Neuron (in vitro differentiated cells): ENCODE data around the gene SHISA9.

Source experiments
- H2AFZ ChIP-seq: one replicate; pipeline ENCODE4 v1.6.1; 2013; ENCODE audit warnings: low read depth, mild to moderate bottlenecking, inconsistent platforms, low read length, moderate library complexity
- H3K27me3 ChIP-seq: one replicate; pipeline ENCODE4 v1.6.1; 2013; ENCODE audit warnings: low read length; ENCODE audit not compliant: insufficient read depth
- H3K36me3 ChIP-seq: one replicate; pipeline ENCODE4 v1.6.1; 2013; ENCODE audit warnings: low read length; ENCODE audit not compliant: insufficient read depth
- H3K4me1 ChIP-seq: one replicate; pipeline ENCODE4 v1.6.1; 2013; ENCODE audit warnings: low read length; ENCODE audit not compliant: insufficient read depth
- H3K4me3 ChIP-seq: 2 replicates; pipeline ENCODE4 v1.5.1; 2013; ENCODE audit warnings: mild to moderate bottlenecking, low read length, moderate library complexity
- H3K9me3 ChIP-seq: one replicate; pipeline ENCODE4 v1.6.1; 2013; ENCODE audit warnings: low read length

The SHISA9 gene

GRCh38 chr16:13176711-13177110 is 275.3 kb downstream of the SHISA9 start:
- Histone ChIP-seq H3K4me3 (no peak overlapping the region), H2AFZ (no peak overlapping the region), H3K9me3 (no peaks in the 10 kb centered on the region), H3K4me1 (no peaks in the 10 kb centered on the region), H3K36me3 (no peaks in the 10 kb centered on the region), H3K27me3 (no peaks in the 10 kb centered on the region)

DNA sequence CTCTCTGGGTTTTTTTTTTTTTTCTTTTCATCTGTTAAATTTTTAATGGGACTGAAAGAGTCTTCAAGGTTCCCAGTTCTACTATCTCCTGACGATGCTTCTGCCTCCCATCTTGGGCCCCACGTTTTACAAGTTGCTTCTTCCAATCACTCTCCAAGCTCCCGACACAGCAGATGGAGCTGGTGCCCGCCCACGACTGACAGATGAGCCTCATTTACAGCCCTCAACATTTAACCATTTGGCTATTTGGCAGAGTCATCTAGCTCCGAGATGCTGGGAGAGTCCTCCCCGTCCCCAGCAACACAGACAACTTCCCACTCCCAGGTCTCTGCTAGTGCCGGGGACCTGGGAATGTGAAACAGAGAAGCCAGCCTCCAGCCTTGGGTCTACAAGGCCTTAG is 276.9 kb downstream of the SHISA9 start:
- Histone ChIP-seq H3K9me3 (no peaks in the 10 kb centered on the region), H3K4me1 (no peaks in the 10 kb centered on the region), H3K27me3 (no peaks in the 10 kb centered on the region)

DNA sequence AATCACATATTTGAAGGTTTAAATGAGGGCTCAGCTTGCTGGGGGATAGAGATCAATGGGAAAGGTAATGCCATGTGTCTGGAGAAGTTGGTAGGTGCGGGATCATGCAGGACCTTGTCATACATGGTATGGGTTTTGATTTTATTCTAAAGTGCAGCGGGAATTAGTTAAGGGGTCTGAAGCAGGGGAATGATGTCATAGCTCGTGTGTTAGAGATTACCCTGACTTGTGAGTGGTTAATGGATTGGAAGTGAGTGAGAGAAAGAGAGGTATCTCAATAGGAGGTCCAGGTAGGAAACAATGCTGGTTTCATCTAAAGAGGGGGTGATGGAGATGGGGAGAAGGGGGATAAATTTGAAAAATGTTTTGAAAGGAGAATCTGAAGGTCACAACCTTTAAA is 280.0 kb downstream of the SHISA9 start:
- no peaks in the 10 kb centered on the region for H3K4me1 ChIP-seq
- H3K4me3 ChIP-seq = no peak overlapping the region
- H3K36me3 ChIP-seq = no peaks in the 10 kb centered on the region
- no peak overlapping the region for H2AFZ ChIP-seq
- H3K27me3 ChIP-seq = no peaks in the 10 kb centered on the region
- no peaks in the 10 kb centered on the region for H3K9me3 ChIP-seq

More for the DNA sequence above, 276.9 kb downstream of the SHISA9 start:
- Histone ChIP-seq H3K36me3 (no peaks in the 10 kb centered on the region), H2AFZ (no peak overlapping the region), H3K4me3 (no peak overlapping the region)

- no peaks in the 10 kb centered on the region for H3K36me3 ChIP-seq
- no peaks in the 10 kb centered on the region for H3K9me3 ChIP-seq
- no peaks in the 10 kb centered on the region for H3K4me1 ChIP-seq
- H3K27me3 ChIP-seq = no peaks in the 10 kb centered on the region
- H2AFZ ChIP-seq = no peak overlapping the region
- no peak overlapping the region for H3K4me3 ChIP-seq
Measured at GRCh38 chr16:13186813-13187212, 285.4 kb downstream of the SHISA9 start.

- Histone ChIP-seq H3K36me3 (no peaks in the 10 kb centered on the region), H2AFZ (no peak overlapping the region), H3K9me3 (no peaks in the 10 kb centered on the region), H3K4me3 (no peak overlapping the region), H3K27me3 (no peaks in the 10 kb centered on the region), H3K4me1 (no peaks in the 10 kb centered on the region)
Measured at GRCh38 chr16:13189250-13189649, 287.9 kb downstream of the SHISA9 start.

GRCh38 chr16:13193721-13194120 is 292.3 kb downstream of the SHISA9 start:
- H3K4me1 ChIP-seq = no peaks in the 10 kb centered on the region
- no peak overlapping the region for H3K4me3 ChIP-seq
- H2AFZ ChIP-seq = no peak overlapping the region
- H3K27me3 ChIP-seq = no peaks in the 10 kb centered on the region
- H3K9me3 ChIP-seq = no peaks in the 10 kb centered on the region
- no peaks in the 10 kb centered on the region for H3K36me3 ChIP-seq

DNA sequence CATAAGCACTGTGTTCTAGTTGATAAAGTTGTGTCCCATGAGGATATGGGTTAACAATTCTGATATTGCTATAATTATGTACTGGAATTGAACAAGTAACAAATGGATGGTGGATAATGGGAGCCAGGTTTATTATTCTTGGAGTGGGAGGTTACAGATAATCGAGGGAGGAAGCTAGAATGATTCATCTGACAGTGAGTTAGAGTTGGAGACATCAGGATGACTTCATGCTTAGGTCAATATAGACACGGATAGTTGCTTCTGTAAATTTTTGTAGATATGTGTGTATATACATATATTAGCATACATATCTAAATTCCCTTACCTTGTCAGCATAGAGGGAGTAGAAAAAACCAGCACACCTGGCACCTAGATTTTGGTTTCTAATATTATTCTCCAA is 293.4 kb downstream of the SHISA9 start:
- H3K9me3 ChIP-seq = no peaks in the 10 kb centered on the region
- no peak overlapping the region for H2AFZ ChIP-seq
- H3K4me3 ChIP-seq = no peak overlapping the region
- H3K4me1 ChIP-seq = no peaks in the 10 kb centered on the region
- no peaks in the 10 kb centered on the region for H3K36me3 ChIP-seq
- no peaks in the 10 kb centered on the region for H3K27me3 ChIP-seq

DNA sequence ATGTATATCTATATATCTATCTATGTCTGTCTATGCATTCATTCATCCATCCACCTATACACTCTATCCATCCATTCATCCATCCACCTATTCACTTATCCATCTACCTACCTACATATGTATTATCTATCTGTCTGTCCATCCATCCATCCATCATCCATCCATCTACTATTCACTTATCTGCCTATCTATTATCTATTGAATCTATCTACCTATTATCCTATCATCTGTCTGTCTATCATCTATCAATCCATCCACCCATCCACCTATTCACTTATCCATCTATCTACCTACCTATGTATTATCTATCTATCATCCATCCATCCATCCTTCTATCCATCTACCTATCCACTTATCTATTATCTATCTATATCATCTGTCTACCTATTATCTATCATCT is 302.3 kb downstream of the SHISA9 start:
- H3K4me1 ChIP-seq = no peaks in the 10 kb centered on the region
- H2AFZ ChIP-seq = no peak overlapping the region
- H3K27me3 ChIP-seq = no peaks in the 10 kb centered on the region
- no peak overlapping the region for H3K4me3 ChIP-seq
- no peaks in the 10 kb centered on the region for H3K9me3 ChIP-seq
- no peaks in the 10 kb centered on the region for H3K36me3 ChIP-seq

DNA sequence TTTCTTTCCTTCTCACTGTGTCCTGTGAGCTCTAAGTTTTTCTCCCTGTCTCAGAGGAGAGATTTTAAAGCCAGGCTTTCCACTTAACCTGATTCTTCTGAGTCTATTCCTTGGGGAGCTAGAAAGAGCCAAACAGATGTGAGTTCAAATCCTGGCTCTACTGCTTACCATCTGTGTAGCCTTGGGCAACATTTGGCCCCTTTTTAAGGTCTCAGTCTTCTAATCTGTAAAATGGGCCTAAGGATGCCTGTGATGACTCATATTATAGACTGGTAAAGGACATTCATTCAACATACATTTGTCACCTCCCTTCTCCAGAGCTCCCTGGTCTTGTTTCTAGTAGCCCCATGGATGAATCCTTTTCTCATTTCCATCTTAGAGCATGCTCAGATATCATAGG is 304.0 kb downstream of the SHISA9 start:
- H2AFZ ChIP-seq = no peak overlapping the region
- no peaks in the 10 kb centered on the region for H3K4me1 ChIP-seq
- H3K4me3 ChIP-seq = no peak overlapping the region
- no peaks in the 10 kb centered on the region for H3K36me3 ChIP-seq
- H3K9me3 ChIP-seq = no peaks in the 10 kb centered on the region
- no peaks in the 10 kb centered on the region for H3K27me3 ChIP-seq

DNA sequence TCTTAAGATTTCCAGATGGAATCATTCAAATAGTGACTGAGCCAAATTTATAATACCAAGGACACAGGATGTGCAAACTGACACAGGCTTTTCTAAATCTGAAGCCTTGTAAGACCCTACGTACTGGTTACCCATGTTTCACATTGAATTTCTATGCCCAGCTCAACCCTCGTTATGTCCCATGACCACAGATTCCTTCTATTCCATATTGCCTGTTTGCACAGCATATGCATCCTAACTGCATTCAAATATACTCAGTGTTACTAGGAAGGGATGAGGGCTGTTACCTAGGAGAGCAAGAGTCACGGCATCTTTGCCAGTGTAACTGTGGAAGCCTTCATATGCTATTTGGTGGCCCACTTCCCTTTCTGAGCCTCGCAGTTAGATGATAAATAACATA is 305.2 kb downstream of the SHISA9 start:
- no peak overlapping the region for H3K4me3 ChIP-seq
- no peaks in the 10 kb centered on the region for H3K9me3 ChIP-seq
- no peaks in the 10 kb centered on the region for H3K4me1 ChIP-seq
- H2AFZ ChIP-seq = no peak overlapping the region
- H3K27me3 ChIP-seq = no peaks in the 10 kb centered on the region
- H3K36me3 ChIP-seq = no peaks in the 10 kb centered on the region

- Histone ChIP-seq H2AFZ (no peak overlapping the region), H3K4me3 (no peak overlapping the region), H3K27me3 (no peaks in the 10 kb centered on the region), H3K4me1 (no peaks in the 10 kb centered on the region), H3K9me3 (no peaks in the 10 kb centered on the region), H3K36me3 (no peaks in the 10 kb centered on the region)
Measured at GRCh38 chr16:13207151-13207550, 305.8 kb downstream of the SHISA9 start.

DNA sequence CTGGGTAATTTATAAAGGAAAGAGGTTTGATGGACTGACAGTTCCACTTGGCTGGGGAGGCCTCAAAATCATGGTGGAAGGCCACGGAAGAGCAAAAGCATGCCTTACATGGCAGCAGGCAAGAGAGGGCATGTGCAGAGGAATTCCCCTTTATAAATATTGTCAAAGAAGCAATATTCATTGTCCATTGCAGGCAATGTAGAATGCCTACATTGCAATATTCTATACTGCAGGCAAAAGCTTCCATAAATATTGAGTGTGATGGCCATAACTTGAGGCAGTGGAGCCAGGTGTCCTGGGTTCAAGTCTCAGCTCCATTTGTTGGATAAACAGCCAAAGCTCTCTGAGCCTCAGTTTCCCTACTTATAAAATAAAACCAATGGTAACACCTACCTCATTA is 322.3 kb downstream of the SHISA9 start:
- Histone ChIP-seq H3K9me3 (no peaks in the 10 kb centered on the region), H2AFZ (no peak overlapping the region), H3K4me1 (peaks cover 3% of the 10 kb centered on the region)

GRCh38 chr16:13229039-13229438 is 327.6 kb downstream of the SHISA9 start:
- H3K9me3 ChIP-seq = no peaks in the 10 kb centered on the region
- no peaks in the 10 kb centered on the region for H3K27me3 ChIP-seq
- no peaks in the 10 kb centered on the region for H3K4me1 ChIP-seq
- H2AFZ ChIP-seq = no peak overlapping the region
- H3K4me3 ChIP-seq = no peak overlapping the region
- H3K36me3 ChIP-seq = no peaks in the 10 kb centered on the region

More for the DNA sequence above, 322.3 kb downstream of the SHISA9 start:
- Histone ChIP-seq H3K27me3 (no peaks in the 10 kb centered on the region), H3K36me3 (no peaks in the 10 kb centered on the region), H3K4me3 (no peak overlapping the region)

GRCh38 chr16:13231365-13231764 is 330.0 kb downstream of the SHISA9 start:
- Histone ChIP-seq H3K4me3 (no peak overlapping the region), H3K4me1 (no peaks in the 10 kb centered on the region), H2AFZ (no peak overlapping the region), H3K27me3 (no peaks in the 10 kb centered on the region), H3K36me3 (no peaks in the 10 kb centered on the region), H3K9me3 (no peaks in the 10 kb centered on the region)
